HepG2 (cell line): ENCODE measurements around the gene DSCAM. TPM values are rescaled to one million over a fixed set of nuclear protein-coding genes. Genes with fewer than 3 reads are reported as not detected.

Source experiments
- ATAC-seq: fragments of 200-7000 bp; cut with Tn5 transposase; 3 replicates; pipeline ENCODE4 v1.9.1; 2020; ENCODE audit warnings: mild to moderate bottlenecking, moderate library complexity
- BruUV-seq: library from RNA; stranded (reverse); fragments of 400-500 nt; replicated peaks from 2 replicates; lab custom pipeline; 2021; lab: Mats Ljungman, UMichigan
- CTCF ChIA-PET: fragments of 300-600 bp; formaldehyde crosslinking; extraction: SDS; loops from one replicate; lab custom pipeline; 2021; ENCODE audit warnings: low total read pairs, inconsistent platforms, low intra/inter-chr PET ratio; lab: Yijun Ruan, JAX
- POLR2A ChIA-PET: fragments of 350-600 bp; sonication (Branson Sonifier 250); formaldehyde crosslinking; loops from one replicate; lab custom pipeline; 2020; ENCODE audit warnings: antibody characterized with exemption, inconsistent platforms; lab: Yijun Ruan, JAX
- DNase-seq: peaks from one replicate; pipeline ENCODE4 v3.0.0-alpha.2; 2015; ENCODE audit warnings: low spot score
- FAIRE-seq: peaks from 3 replicates; lab custom pipeline; 2011; peaks lifted over from hg19 to GRCh38; lab: Jason Lieb, UNC
- H2AFZ ChIP-seq: one replicate; pipeline ENCODE4 v1.6.1; 2011; ENCODE audit warnings: low read length, inconsistent platforms
- H3K27ac ChIP-seq: fragments of 300-600 bp; 3 replicates; pipeline ENCODE4 v1.8.0; 2011; ENCODE audit warnings: mixed run types, mild to moderate bottlenecking, mixed read lengths, low read length, inconsistent platforms; ENCODE audit not compliant: insufficient read depth; ENCODE audit errors: extremely low read length
- H3K27me3 ChIP-seq, 2 experiments: fragments of 200-600 bp in 1 of 2; 2 replicates in 1 of 2; 3 replicates in 1 of 2; pipeline versions ENCODE4 v1.6.0 to v1.8.0; 2011; ENCODE audit warnings: low read length in 2 of 2, mild to moderate bottlenecking in 2 of 2, moderate library complexity in 2 of 2, inconsistent platforms in 1 of 2; ENCODE audit not compliant: insufficient read depth in 2 of 2, control insufficient read depth in 1 of 2
- H3K36me3 ChIP-seq, 2 experiments: fragments of 200-600 bp in 1 of 2; replicated peaks in 1 of 2; 2 replicates in 1 of 2; 3 replicates in 1 of 2; pipeline versions ENCODE4 v1.5.1 to v1.8.0; 2011; ENCODE audit warnings: low read length in 2 of 2, inconsistent platforms in 1 of 2; ENCODE audit not compliant: insufficient read depth in 2 of 2, control insufficient read depth in 1 of 2
- H3K4me1 ChIP-seq: 2 replicates; pipeline ENCODE4 v1.5.1; 2012; ENCODE audit warnings: low read length, inconsistent platforms; ENCODE audit not compliant: insufficient read depth
- H3K4me2 ChIP-seq: 2 replicates; pipeline ENCODE4 v1.6.0; 2011; ENCODE audit warnings: low read depth, low read length, inconsistent platforms
- H3K4me3 ChIP-seq, 3 experiments: fragments of 200-600 bp in 1 of 3; sonication (generic), shearing (Covaris generic) in 1 of 3; replicated peaks in 1 of 3; 2 replicates each; pipeline ENCODE4 v1.5.1; 2011 to 2016; ENCODE audit warnings: low read length in 3 of 3, inconsistent platforms in 2 of 3, low read depth in 2 of 3, mild to moderate bottlenecking in 2 of 3, control low read depth in 1 of 3, mixed read lengths in 1 of 3; ENCODE audit not compliant: insufficient read depth in 1 of 3
- H3K79me2 ChIP-seq: one replicate; pipeline ENCODE4 v1.6.1; 2011; ENCODE audit warnings: low read length, inconsistent platforms; ENCODE audit not compliant: insufficient read depth
- H3K9ac ChIP-seq: 2 replicates; pipeline ENCODE4 v1.6.0; 2011; ENCODE audit warnings: mild to moderate bottlenecking, low read depth, low read length, inconsistent platforms; ENCODE audit not compliant: insufficient read depth
- H3K9me3 ChIP-seq: 2 replicates; pipeline ENCODE4 v1.5.1; 2012; ENCODE audit warnings: mild to moderate bottlenecking, low read length
- H4K20me1 ChIP-seq: 2 replicates; pipeline ENCODE4 v1.6.0; 2011; ENCODE audit warnings: inconsistent platforms, mild to moderate bottlenecking, low read length, moderate library complexity; ENCODE audit not compliant: insufficient read depth
- MAFF ChIP-seq: IDR thresholded peaks from 2 replicates; pipeline ENCODE4 v1.6.1; 2011; ENCODE audit warnings: low read depth, low read length, improper control_type of control experiment
- MAFK ChIP-seq, 2 experiments: IDR thresholded peaks in 1 of 2; conservative IDR thresholded peaks in 1 of 2; 2 replicates each; pipeline ENCODE4 v1.6.1; 2011; ENCODE audit warnings: improper control_type of control experiment in 2 of 2, low read length in 2 of 2
- NFIB ChIP-seq: sonication (generic); formaldehyde crosslinking; IDR thresholded peaks from 2 replicates; pipeline ENCODE4 v1.9.0; 2021; ENCODE audit warnings: missing genetic modification reagents, mild to moderate bottlenecking, borderline replicate concordance
- PHF20 ChIP-seq: sonication (generic); formaldehyde crosslinking; IDR thresholded peaks from 2 replicates; pipeline ENCODE4 v1.5.0; 2020; ENCODE audit warnings: mild to moderate bottlenecking, missing genetic modification reagents
- SMAD9 ChIP-seq: sonication (generic); formaldehyde crosslinking; IDR thresholded peaks from 2 replicates; pipeline ENCODE4 v1.5.1; 2020; ENCODE audit warnings: mild to moderate bottlenecking, missing genetic modification reagents
- ZFP36L1 ChIP-seq: sonication (generic); formaldehyde crosslinking; IDR thresholded peaks from 2 replicates; pipeline ENCODE4 v1.8.0; 2022; ENCODE audit warnings: mild to moderate bottlenecking, missing genetic modification reagents, moderate library complexity
- ZMYM3 ChIP-seq: sonication (generic); formaldehyde crosslinking; IDR thresholded peaks from 2 replicates; pipeline ENCODE4 v1.5.1; 2020; ENCODE audit warnings: mild to moderate bottlenecking, missing genetic modification reagents
- ZNF34 ChIP-seq: sonication (generic); formaldehyde crosslinking; IDR thresholded peaks from 2 replicates; pipeline ENCODE4 v1.4.0; 2020; ENCODE audit warnings: mild to moderate bottlenecking, missing genetic modification reagents, borderline replicate concordance
- WGBS: methylation state at CpG from one replicate; pipeline ENCODE4 v1.1.6; 2017; ENCODE audit warnings: low lambda C conversion rate; 5-methylcytosine and 5-hydroxymethylcytosine counted together
- in situ Hi-C: cut with HindIII; loops from 2 replicates; pipeline ENCODE4 v1.10.0; 2017; ENCODE audit warnings: low pct_unique_long_range_greater_than_20kb; ENCODE audit not compliant: extremely low pct_ligation_motif_present
- intact Hi-C: fragments of 100-400 bp; cut with micrococcal nuclease; formaldehyde crosslinking; loops from one replicate; pipeline ENCODE4 v1.10.0; 2022; ENCODE audit not compliant: unreplicated experiment
- polyA plus RNA-seq, 8 experiments: library from polyadenylated mRNA; depleted of rRNA in 3 of 8; stranded (reverse) in 7 of 8; unstranded in 1 of 8; fragments of >200 nt; fragmentation: Illumina TruSeq in 4 of 8; extraction: Trizol in 4 of 8; gene quantifications; 2 replicates each; pipeline versions ENCODE4 v1.2.1 to v1.2.3, GENCODE V29; 2011 to 2016; ENCODE audit warnings: low read depth in 4 of 8, missing spikeins in 1 of 8, mixed read lengths in 1 of 8; ENCODE audit not compliant: insufficient read depth in 1 of 8
- total RNA-seq, 5 experiments: library from RNA; depleted of rRNA; stranded (reverse); fragments of >200 nt; fragmentation: Illumina TruSeq; extraction: Trizol; gene quantifications; 2 replicates each; pipeline ENCODE4 v1.2.3, GENCODE V29; 2016; ENCODE audit warnings: low read depth in 1 of 5
- TF ChIP-seq, protein P1 (sequence below): sonication (generic); formaldehyde crosslinking; IDR thresholded peaks from 2 replicates; pipeline ENCODE4 v1.8.0; 2023; ENCODE audit warnings: mild to moderate bottlenecking, missing genetic modification reagents

Gene DSCAM
- total and polyA plus RNA-seq, 2 of the 13 experiments (the other 11 are each of a cell fraction or from before 2014, with no cell fraction given): not detected

GRCh38 chr21:40837456-40837855 is 9.5 kb downstream of the DSCAM start (continued):
- no peak for TF ChIP-seq SMAD9 (CRISPR knock-in tag)

DNA sequence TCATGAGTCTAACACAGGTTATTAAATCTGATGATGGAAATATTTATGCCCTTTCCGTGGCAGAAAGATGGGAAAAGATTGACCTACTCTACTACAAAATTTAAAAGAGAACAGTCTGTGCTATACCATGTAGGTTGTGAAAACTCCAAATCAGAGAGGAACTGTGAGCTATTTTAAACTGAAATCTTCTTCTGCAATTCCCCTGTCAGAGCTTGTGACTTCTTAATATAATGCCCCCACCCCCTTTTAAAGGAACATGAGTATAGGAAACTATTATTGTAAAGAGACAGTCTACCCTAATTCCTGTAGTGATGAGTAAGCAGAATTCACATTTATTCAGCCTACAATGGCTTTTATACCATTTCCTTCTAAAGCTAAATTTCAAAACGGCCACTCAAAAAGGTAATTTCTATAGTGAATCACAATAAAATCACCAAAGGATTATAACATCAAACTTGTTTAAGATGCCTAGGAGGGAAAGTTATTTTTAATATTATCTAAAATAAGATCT is 11.7 kb downstream of the DSCAM start:
- ChIA-PET CTCF (no interaction called here), POLR2A (no interaction called here)
- Histone ChIP-seq H3K4me3 (no peak overlapping the region), H3K9ac (no peak overlapping the region), H3K79me2 (no peaks in the 10 kb centered on the region), H3K36me3 (no peaks in the 10 kb centered on the region), H3K27ac (no peak overlapping the region), H3K4me2 (no peak overlapping the region), H2AFZ (no peak overlapping the region), H4K20me1 (no peaks in the 10 kb centered on the region), H3K27me3 (no peaks in the 10 kb centered on the region; a peak in 1 of 5 replicates), H3K9me3 (peaks cover 12% of the 10 kb centered on the region; the same call in 1 of the 2 replicates), H3K4me1 (no peaks in the 10 kb centered on the region)
- TF ChIP-seq NFIB (no peak), ZMYM3 (no peak), ZFP36L1 (CRISPR knock-in tag) (no peak), MAFF (peak; percentile 73), PHF20 (CRISPR knock-in tag) (no peak), MAFK (conservative IDR thresholded peaks at IDR 0.05 in 1 of 2, IDR thresholded peaks at IDR 0.05 in 1 of 2; ENCODE audit: low read length in 2 of 2) (peak; percentile 61 to 79; a peak in 3 of 4 replicates), ZNF34 (no peak)
- TF ChIP-seq, protein P1, sequence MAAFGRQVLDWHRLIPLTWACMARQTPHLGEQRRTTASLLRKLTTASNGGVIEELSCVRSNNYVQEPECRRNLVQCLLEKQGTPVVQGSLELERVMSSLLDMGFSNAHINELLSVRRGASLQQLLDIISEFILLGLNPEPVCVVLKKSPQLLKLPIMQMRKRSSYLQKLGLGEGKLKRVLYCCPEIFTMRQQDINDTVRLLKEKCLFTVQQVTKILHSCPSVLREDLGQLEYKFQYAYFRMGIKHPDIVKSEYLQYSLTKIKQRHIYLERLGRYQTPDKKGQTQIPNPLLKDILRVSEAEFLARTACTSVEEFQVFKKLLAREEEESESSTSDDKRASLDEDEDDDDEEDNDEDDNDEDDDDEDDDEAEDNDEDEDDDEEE (CRISPR knock-in tag): no peak
- intact Hi-C loops (no loop called here), in situ Hi-C loops (no loop called here)
- no peak for DNase-seq
- no TSS peak for BruUV-seq
- FAIRE-seq: no peak
- ATAC-seq: no peak
- 0% methylated on average over 2 of the region's 2 CpGs for WGBS
